ENCODE results near the gene PHF23. TPM values are rescaled to one million over a fixed set of nuclear protein-coding genes. Genes with fewer than 3 reads are reported as not detected.

The PHF23 gene
- total RNA-seq, 3 donors from 2014 or later: 22.1 to 40.4 (median 37.7) TPM

DNA sequence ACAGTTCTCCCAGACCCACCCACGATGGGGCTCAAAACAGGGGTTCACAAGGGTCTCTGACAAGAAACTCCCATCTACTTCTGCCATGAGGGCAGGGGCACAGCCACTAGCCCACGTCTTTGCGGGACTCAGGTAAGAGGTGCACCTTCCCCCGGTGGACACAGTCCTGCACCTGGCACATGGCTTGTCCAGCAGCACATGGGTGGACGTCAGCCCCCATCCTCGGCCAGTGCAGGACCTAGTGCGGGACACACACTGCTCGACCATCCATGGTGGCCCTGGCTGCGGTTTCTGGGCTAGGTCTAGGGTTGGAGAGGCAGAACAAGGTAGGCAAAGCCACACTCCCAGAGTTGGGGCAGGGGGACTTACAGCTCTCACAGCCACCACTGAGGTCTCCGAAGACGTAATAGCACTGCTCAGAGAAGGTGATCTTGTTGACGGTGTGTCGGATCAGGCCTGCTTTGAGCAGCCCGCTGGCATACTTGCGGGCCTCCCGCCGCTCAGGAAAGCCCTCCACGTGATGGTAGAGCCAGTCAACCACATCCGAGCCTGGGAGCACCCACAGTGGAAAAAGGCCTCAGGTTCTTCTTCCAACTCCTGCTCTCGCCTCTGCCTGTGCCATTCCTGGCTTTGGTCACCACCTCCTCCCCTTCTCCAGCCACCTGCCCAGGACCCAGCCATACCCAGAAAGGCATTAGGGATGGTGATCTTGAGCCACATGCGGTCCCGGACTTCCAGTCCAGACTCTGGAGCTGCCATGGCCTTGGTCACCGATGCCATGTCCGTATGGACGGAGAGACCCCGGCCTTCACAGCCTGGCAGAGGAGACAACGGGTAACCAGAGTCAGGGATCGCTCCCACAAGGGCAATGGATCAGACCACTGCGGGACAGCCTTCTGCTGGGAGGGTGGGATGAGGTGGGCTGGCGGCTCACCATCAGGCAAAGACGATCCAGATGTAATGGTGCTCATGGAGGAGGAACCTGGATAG, 12.2 kb downstream of the PHF23 start:
- Histone ChIP-seq H3K9me3 (no peaks in the 10 kb centered on the region), H3K27me3 (no peaks in the 10 kb centered on the region), H3K36me3 (no peaks in the 10 kb centered on the region), H3K4me3 (no peak overlapping the region), H3K4me1 (peaks cover 0 to under 1% of the 10 kb centered on the region in 2 donors), H3K27ac (peak overlapping the region; percentile 69 to 88)
- intact Hi-C loops (cut with DNase I; ENCODE audit: low total_unique reads): no loop called here
- no peak for TF ChIP-seq POLR2AphosphoS5 (IDR thresholded peaks at IDR 0.05)
- TF ChIP-seq POLR2A (IDR thresholded peaks at IDR 0.05): no peak
- TF ChIP-seq, protein P1, sequence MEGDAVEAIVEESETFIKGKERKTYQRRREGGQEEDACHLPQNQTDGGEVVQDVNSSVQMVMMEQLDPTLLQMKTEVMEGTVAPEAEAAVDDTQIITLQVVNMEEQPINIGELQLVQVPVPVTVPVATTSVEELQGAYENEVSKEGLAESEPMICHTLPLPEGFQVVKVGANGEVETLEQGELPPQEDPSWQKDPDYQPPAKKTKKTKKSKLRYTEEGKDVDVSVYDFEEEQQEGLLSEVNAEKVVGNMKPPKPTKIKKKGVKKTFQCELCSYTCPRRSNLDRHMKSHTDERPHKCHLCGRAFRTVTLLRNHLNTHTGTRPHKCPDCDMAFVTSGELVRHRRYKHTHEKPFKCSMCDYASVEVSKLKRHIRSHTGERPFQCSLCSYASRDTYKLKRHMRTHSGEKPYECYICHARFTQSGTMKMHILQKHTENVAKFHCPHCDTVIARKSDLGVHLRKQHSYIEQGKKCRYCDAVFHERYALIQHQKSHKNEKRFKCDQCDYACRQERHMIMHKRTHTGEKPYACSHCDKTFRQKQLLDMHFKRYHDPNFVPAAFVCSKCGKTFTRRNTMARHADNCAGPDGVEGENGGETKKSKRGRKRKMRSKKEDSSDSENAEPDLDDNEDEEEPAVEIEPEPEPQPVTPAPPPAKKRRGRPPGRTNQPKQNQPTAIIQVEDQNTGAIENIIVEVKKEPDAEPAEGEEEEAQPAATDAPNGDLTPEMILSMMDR (IDR thresholded peaks at IDR 0.05): no peak
- no peak for DNase-seq (ENCODE audit: low spot score in 2 of 2)

DNA sequence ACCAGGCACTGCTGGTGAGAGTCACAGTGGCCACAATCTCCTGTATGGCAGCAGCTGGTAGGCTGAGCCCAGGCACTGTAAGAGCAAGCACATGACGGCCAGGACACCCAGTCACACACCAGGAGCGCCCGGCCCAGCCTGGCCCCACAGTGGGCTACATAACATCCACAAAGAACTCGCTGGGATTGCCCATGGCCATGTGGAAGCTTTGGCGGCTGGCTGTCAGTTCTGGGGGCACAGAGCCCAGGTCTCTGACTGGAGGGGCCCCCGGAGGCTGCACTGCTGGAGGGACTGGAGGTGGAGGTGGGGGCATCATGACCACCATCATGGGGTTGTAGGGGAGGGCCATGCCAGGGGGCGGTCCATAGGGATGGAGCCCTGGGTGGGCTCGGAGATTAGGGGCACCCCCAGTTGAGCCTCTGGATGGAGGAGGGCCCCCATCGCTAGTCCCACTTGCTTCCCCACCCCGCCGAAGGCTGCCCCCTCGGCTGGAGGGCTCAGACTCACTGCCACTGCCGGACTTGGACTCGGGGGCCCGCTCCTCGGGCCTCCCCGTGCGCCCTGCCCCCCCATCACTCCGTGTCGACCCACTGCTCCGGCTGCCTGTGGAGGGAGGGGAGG, 13.4 kb downstream of the PHF23 start:
- Histone ChIP-seq H3K4me3 (no peak overlapping the region), H3K9me3 (no peaks in the 10 kb centered on the region), H3K36me3 (no peaks in the 10 kb centered on the region), H3K27ac (peak overlapping the region; percentile 21 to 88), H3K4me1 (peaks cover 3 to 8% of the 10 kb centered on the region in 2 donors), H3K27me3 (no peaks in the 10 kb centered on the region)
- intact Hi-C loops (cut with DNase I; ENCODE audit: low total_unique reads): no loop called here
- DNase-seq (ENCODE audit: low spot score in 2 of 2): no peak
- TF ChIP-seq, protein P1 (IDR thresholded peaks at IDR 0.05): no peak
- TF ChIP-seq POLR2A (IDR thresholded peaks at IDR 0.05) (no peak), POLR2AphosphoS5 (IDR thresholded peaks at IDR 0.05) (no peak)

DNA sequence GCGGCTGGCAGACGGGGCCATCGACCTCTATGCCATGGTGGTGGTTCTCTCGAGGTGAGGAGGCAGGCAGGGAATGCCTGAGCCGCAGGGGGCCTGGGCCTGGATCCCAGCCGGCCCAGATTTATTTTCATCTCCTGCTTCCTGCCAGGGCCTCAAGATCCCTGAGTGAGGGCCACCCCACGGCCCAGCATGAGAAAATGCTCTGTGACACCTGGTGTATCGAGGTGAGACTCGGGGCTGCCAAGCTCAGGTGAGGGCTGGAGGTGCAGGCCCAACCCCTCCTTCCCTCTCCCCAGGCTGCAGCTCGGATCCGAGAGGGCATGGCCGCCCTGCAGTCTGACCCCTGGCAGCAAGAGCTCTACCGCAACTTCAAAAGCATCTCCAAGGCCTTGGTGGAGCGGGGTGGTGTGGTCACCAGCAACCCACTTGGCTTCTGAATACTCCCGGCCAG, 14.6 kb downstream of the PHF23 start:
- Histone ChIP-seq H3K36me3 (no peaks in the 10 kb centered on the region), H3K4me1 (peaks cover 4 to 9% of the 10 kb centered on the region in 2 donors), H3K4me3 (no peak overlapping the region), H3K9me3 (no peaks in the 10 kb centered on the region), H3K27ac (no peak overlapping the region), H3K27me3 (no peaks in the 10 kb centered on the region)
- intact Hi-C loops (cut with DNase I; ENCODE audit: low total_unique reads): no loop called here
- DNase-seq (ENCODE audit: low spot score in 2 of 2): no peak
- TF ChIP-seq, protein P1 (IDR thresholded peaks at IDR 0.05): no peak
- TF ChIP-seq POLR2AphosphoS5 (IDR thresholded peaks at IDR 0.05) (no peak), POLR2A (IDR thresholded peaks at IDR 0.05) (no peak)

DNA sequence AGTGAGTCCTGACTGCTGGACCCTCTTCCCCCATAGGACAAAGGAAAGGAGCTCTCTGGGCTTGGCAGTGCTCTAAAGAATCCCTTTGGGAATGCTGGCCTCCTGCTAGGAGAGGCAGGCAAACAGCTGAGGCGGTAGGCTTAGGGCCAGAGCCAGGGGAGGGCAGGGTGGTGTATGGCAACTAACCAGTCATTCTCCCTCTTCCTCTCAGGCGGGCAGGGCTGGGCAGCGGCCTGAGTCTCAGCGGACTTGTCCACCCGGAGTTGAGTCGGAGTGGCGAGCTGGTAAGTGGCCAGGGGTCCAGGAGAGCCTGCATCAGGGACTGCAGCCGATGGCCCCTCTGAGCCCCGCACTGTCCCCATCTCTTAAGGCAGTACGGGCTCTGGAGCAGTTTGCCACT, 15.1 kb downstream of the PHF23 start:
- intact Hi-C loops (cut with DNase I; ENCODE audit: low total_unique reads): no loop called here
- H3K4me1 ChIP-seq: peaks cover 4 to 13% of the 10 kb centered on the region in 2 donors
- H3K27ac ChIP-seq: no peak overlapping the region
- no peaks in the 10 kb centered on the region for H3K36me3 ChIP-seq
- no peaks in the 10 kb centered on the region for H3K27me3 ChIP-seq
- no peaks in the 10 kb centered on the region for H3K9me3 ChIP-seq
- DNase-seq (ENCODE audit: low spot score in 2 of 2): no peak
- H3K4me3 ChIP-seq: no peak overlapping the region
- TF ChIP-seq POLR2AphosphoS5 (IDR thresholded peaks at IDR 0.05) (no peak), POLR2A (IDR thresholded peaks at IDR 0.05) (no peak)
- TF ChIP-seq, protein P1 (IDR thresholded peaks at IDR 0.05): no peak

DNA sequence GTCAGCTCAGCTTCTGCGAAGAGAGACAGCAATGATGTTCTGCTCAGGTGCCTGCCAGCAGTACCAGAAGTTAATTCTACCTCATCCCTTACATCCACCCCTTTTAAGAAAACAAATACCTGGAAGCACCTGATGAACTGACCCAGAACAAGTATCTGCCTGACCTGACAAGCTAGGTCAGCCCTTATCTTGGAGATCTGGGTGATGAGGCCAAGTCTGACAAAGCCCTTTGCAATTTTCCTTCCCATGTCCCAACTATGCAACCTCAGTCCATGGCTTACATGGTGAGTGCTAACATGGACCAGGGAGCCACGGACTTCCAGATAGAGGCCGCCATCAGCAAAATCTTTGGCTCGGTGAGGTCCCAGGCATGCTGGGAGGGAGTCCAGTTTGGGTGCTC, 15.9 kb downstream of the PHF23 start:
- H3K27me3 ChIP-seq: no peaks in the 10 kb centered on the region
- H3K9me3 ChIP-seq: no peaks in the 10 kb centered on the region
- no peak overlapping the region for H3K4me3 ChIP-seq
- no peaks in the 10 kb centered on the region for H3K36me3 ChIP-seq
- no peak for DNase-seq (ENCODE audit: low spot score in 2 of 2)
- peak overlapping the region in 1 of 2 donors; percentile 26 for H3K27ac ChIP-seq
- intact Hi-C loops (cut with DNase I; ENCODE audit: low total_unique reads): no loop called here
- TF ChIP-seq POLR2AphosphoS5 (IDR thresholded peaks at IDR 0.05) (no peak), POLR2A (IDR thresholded peaks at IDR 0.05) (no peak)
- TF ChIP-seq, protein P1 (IDR thresholded peaks at IDR 0.05): no peak
- H3K4me1 ChIP-seq: peaks cover 4 to 16% of the 10 kb centered on the region in 2 donors
